Measurements from ENCODE around the gene COX5B.

COX5B gene

DNA sequence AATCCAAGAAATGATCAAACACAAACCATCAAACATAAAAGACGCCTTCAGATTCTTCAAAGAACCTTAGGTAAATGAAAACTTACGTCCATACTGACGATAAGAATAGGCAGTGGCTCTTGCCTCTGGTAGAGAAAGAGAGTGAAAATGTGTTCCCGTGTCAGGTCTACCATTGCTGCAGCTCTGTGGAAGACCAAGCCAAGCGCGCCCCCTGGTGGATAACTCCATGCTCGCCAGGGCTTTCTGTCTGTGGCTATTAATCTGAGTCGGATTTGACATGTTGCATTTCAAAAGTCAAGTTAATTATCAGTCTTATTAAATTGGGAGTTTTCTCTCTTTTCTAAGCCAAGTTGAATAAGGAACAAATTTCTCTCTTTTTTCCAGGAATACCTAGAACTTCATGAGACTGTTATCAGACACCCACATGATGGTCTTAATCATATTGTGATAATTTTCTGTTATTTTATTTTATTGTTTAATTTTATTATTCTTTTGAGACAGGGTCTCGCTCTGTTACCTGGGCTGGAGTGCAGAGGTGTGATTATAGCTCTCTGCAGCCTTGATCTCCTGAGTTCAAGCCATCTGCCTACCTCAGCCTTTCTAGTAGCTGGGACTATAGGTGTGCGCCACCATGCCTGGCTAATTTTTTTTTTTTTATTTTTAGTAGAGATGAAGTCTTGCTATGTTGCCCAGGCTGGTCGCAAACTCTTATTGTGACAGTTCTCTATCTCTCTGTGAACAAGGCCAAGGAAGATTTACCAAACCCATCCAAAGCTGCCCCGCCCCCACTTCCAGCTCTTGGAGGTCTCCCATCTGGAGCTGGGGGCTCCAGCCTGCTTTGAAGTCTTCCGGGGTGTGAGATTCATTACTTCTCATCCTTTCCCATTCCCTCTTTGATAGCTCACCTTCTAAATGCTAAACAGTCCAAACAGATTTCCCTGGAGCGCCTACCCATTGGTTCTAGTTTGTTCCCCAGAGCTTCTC is 51.7 kb downstream of the COX5B start:
- ChIA-PET CTCF (interaction anchor here (0.7 to 6.5 kb wide), 26 partner anchors 10 to 689 kb away, joined by 3 to 111 read pairs (median 6); partner anchors contain the start of genes ACTR1B, ANKRD36B, C2orf92 and COX5B), POLR2A (interaction anchor here (0.6 to 2.7 kb wide), 4 partner anchors 16 to 45 kb away, joined by 3 to 10 read pairs (median 4); partner anchors contain the start of gene ACTR1B)
- 43% methylated on average over 10 of the region's 14 CpGs for WGBS (ENCODE audit: insufficient coverage)
- no peaks in the 10 kb centered on the region for H3K27me3 ChIP-seq (replicated peaks in 2 of 5; ENCODE audit: control insufficient read depth in 4 of 5, insufficient read depth in 5 of 5, low read length in 4 of 5)
- H3K36me3 ChIP-seq (ENCODE audit: control insufficient read depth in 4 of 4, insufficient read depth in 4 of 4, low read length in 3 of 4) = no peaks in the 10 kb centered on the region
- peak overlapping the region in 1 of 7 experiments; percentile 59 for H3K4me3 ChIP-seq (ENCODE audit: control insufficient read depth in 1 of 7, extremely low read depth in 1 of 7, insufficient read depth in 4 of 7, low read depth in 2 of 7, low read length in 6 of 7)
- H3K9me3 ChIP-seq (ENCODE audit: control extremely low read depth in 1 of 5, control insufficient read depth in 4 of 5, insufficient read depth in 2 of 5, low read depth in 1 of 5, low read length in 4 of 5) = peaks cover 0 to 1% (median 0%) of the 10 kb centered on the region in 5 experiments
- H3K27ac ChIP-seq (ENCODE audit: insufficient read depth in 1 of 2, low read depth in 1 of 2, low read length in 2 of 2, poor library complexity in 1 of 2, severe bottlenecking in 2 of 2) = no peak overlapping the region
- H3K4me1 ChIP-seq (ENCODE audit: control extremely low read depth in 1 of 4, control insufficient read depth in 4 of 4, insufficient read depth in 4 of 4, low read length in 3 of 4) = peaks cover 0 to 4% (median under 1%) of the 10 kb centered on the region in 4 experiments
- DNase-seq = peak; percentile 83 to 93 (median 88)
